AG04450 (cell line): Measurements from ENCODE around the gene MAML3. TPM values are rescaled to one million over a fixed set of nuclear protein-coding genes. Genes with fewer than 3 reads are reported as not detected.

Experiments used
- CTCF ChIA-PET: fragments of 300-600, 350-600 bp; formaldehyde crosslinking; extraction: SDS; loops from one replicate; lab custom pipeline; 2022; ENCODE audit warnings: antibody characterized with exemption, inconsistent platforms; lab: Charles Lee
- POLR2A ChIA-PET: fragments of 350-600 bp; formaldehyde crosslinking; extraction: SDS; loops from one replicate; lab custom pipeline; 2021; ENCODE audit warnings: antibody characterized with exemption, inconsistent platforms; lab: Yijun Ruan, JAX
- DNase-seq: peaks from one replicate; pipeline ENCODE4 v3.0.0-alpha.2; 2011; ENCODE audit warnings: low read depth, low spot score
- H3K27ac ChIP-seq: one replicate; pipeline ENCODE4 v1.5.1; 2012; ENCODE audit warnings: low read depth, low read length, control low read depth
- H3K27me3 ChIP-seq: one replicate; pipeline ENCODE4 v1.6.0; 2012; ENCODE audit warnings: low read length; ENCODE audit not compliant: control insufficient read depth, insufficient read depth
- H3K4me3 ChIP-seq: 2 replicates; pipeline ENCODE4 v1.5.1; 2011; ENCODE audit warnings: mild to moderate bottlenecking, low read depth, low read length, control low read depth
- H3K9me3 ChIP-seq: 2 replicates; pipeline ENCODE4 v1.5.1; 2012; ENCODE audit warnings: low read length; ENCODE audit not compliant: control insufficient read depth, insufficient read depth
- polyA plus RNA-seq: library from polyadenylated mRNA; depleted of rRNA; stranded (reverse); fragments of >200 nt; gene quantifications from 2 replicates; pipeline ENCODE4 v1.2.3, GENCODE V29; 2011
- TF ChIP-seq, protein P1 (sequence below): IDR thresholded peaks from 2 replicates; pipeline ENCODE4 v1.5.1; 2011; ENCODE audit warnings: low read depth, low read length, control low read depth, inconsistent platforms

MAML3 gene
- polyA plus RNA-seq, 1 experiment, result 4.1 TPM

DNA sequence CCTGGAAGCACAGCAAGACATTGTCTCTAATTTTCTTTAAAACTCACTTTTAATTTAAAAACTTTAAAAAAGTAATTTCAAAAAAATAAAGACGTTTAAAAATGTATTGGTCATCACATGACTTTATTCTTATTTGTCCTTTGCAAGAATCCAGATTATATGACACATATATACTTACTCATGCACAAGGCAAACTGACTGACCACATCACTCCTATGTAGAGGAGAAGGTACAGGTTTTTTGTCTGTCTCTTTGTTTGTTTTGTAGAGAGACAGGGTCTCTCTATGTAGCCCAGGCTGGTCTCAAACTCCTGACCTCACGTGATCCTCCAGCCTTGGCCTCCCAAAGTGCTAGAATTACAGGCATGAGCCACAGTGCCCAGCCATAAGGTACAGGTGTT, 28.6 kb downstream of the MAML3 start:
- CTCF ChIA-PET, result interaction anchor here (1.3 kb wide), 1 partner anchor 205 kb away, joined by 3 read pairs; no protein-coding TSS in a partner anchor
- POLR2A ChIA-PET, result no interaction called here
- TF ChIP-seq, protein P1, sequence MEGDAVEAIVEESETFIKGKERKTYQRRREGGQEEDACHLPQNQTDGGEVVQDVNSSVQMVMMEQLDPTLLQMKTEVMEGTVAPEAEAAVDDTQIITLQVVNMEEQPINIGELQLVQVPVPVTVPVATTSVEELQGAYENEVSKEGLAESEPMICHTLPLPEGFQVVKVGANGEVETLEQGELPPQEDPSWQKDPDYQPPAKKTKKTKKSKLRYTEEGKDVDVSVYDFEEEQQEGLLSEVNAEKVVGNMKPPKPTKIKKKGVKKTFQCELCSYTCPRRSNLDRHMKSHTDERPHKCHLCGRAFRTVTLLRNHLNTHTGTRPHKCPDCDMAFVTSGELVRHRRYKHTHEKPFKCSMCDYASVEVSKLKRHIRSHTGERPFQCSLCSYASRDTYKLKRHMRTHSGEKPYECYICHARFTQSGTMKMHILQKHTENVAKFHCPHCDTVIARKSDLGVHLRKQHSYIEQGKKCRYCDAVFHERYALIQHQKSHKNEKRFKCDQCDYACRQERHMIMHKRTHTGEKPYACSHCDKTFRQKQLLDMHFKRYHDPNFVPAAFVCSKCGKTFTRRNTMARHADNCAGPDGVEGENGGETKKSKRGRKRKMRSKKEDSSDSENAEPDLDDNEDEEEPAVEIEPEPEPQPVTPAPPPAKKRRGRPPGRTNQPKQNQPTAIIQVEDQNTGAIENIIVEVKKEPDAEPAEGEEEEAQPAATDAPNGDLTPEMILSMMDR, result no peak

DNA sequence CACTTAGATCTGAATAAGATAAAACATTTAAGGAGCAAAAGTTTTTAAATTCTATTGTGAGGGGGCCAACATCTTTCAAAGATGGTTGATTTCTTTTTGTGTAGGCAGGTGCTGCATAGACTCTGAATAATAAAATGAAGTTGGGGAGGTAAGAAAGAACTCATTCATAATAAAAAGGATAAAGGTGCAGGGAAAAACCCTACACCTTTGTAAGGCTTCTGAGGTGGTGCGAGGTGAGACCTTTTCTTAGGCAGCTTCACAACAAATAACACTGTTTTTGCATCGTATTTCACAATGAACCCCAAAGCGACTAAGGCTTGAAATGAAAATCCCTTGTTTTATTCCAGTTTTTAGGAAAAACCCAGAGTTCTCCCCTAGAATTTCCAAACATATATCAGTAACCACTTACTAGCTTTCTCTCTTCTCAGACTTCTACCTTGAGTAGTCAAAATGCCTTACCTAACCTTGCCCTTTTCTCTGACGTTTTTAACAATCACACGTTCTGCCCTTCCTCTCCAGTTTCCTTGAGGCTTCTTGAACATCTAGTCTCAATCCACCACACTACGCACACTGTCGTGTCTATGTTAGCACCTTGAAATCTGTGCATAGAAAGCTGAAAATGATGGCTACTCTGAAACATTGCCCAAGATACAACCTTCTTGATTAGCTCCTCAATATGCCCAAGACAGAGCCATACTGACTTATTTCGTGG, 30.2 kb downstream of the MAML3 start:
- Histone ChIP-seq H3K27ac (no peak overlapping the region), H3K9me3 (no peaks in the 10 kb centered on the region), H3K4me3 (no peak overlapping the region), H3K27me3 (no peaks in the 10 kb centered on the region)
- no peak for DNase-seq
- ChIA-PET POLR2A (no interaction called here), CTCF (interaction anchor here (1.3 kb wide), 2 partner anchors 206 to 521 kb away, joined by 3 to 4 read pairs; no protein-coding TSS in a partner anchor)
- TF ChIP-seq, protein P1, result no peak

More for the DNA sequence above, 28.6 kb downstream of the MAML3 start:
- H3K9me3 ChIP-seq, result no peaks in the 10 kb centered on the region
- DNase-seq, result no peak
- no peak overlapping the region for H3K27ac ChIP-seq
- H3K4me3 ChIP-seq, result no peak overlapping the region
- H3K27me3 ChIP-seq, result no peaks in the 10 kb centered on the region

DNA sequence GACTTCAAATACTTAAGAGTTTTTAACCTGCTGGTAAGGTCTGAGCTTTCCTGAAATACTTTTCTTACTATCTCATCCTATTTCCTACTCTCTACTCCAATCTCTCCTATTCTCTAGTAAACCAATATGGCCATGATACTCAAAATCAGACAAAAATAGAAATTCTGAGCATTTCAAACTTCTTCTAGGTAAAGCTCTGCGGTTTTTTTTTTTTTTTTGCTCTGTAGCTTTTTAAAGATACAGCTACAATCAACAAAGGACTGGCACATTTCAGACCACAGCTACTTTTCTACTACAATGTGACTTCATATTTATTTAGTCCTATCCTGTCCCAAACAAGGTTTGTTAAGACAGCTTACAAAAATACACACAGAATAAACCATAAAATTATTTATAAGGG, 31.1 kb downstream of the MAML3 start:
- no peak overlapping the region for H3K4me3 ChIP-seq
- ChIA-PET CTCF (interaction anchor here (0.7 to 1.3 kb wide), 2 partner anchors 131 to 520 kb away, joined by 4 read pairs; no protein-coding TSS in a partner anchor), POLR2A (interaction anchor here (0.6 kb wide), 1 partner anchor 15 kb away, joined by 3 read pairs; no protein-coding TSS in a partner anchor)
- DNase-seq, result no peak
- H3K9me3 ChIP-seq, result no peaks in the 10 kb centered on the region
- TF ChIP-seq, protein P1, result no peak
- no peaks in the 10 kb centered on the region for H3K27me3 ChIP-seq
- no peak overlapping the region for H3K27ac ChIP-seq

DNA sequence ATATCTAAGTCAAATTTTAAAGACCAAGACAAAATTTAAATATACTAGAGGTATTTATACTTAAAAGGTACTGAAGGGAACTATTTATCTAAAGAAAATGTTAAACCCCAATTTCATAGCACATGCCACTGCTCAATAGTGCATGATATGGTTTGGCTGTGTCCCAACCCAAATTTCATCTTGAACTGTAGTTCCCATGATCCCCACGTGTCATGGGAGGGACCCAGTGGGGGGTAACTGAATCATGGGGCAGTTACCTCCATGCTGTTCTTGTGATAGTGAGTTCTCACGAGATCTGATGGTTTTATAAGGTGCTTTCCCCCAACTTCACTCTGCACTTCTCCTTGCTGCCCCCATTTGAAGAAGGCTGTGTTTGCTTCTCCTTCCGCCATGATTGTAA, 32.3 kb downstream of the MAML3 start:
- ChIA-PET POLR2A (no interaction called here), CTCF (no interaction called here)
- H3K9me3 ChIP-seq, result no peaks in the 10 kb centered on the region
- no peak for DNase-seq
- H3K27me3 ChIP-seq, result no peaks in the 10 kb centered on the region
- TF ChIP-seq, protein P1, result no peak
- H3K4me3 ChIP-seq, result no peak overlapping the region
- no peak overlapping the region for H3K27ac ChIP-seq

DNA sequence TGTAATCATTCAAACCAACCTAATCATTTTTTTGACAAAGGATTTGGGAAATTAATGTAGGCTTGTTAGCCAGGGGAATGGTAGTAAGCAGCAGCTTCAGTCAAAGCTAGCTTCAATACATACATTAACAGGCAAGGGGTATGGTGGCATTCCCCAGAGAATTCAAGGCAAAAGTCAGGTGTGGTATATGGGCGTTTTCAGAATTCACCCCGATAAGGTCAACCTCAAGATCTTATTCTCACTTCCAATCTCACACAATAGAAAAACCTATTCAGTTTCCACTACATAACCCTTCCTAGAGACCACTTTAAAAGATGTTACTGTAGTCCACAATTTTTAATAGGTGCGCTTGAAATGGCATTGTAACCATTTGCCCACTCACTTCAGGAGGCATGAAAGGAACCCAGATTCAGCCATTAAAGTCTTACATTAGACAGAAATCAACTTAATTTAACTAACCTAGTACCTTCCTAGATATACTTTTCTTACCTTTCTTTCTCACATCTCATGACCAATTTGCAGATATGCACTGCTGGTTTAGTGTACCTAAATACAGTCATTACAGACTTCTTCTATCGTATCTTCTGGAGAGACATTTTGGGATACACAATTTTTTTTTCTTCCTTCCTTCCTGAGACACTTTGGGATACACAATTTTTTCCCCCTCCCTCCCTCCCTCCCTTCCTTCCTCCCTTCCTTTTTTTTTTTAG, 34.9 kb downstream of the MAML3 start:
- ChIA-PET POLR2A (no interaction called here), CTCF (no interaction called here)
- Histone ChIP-seq H3K27me3 (no peaks in the 10 kb centered on the region), H3K4me3 (no peak overlapping the region), H3K9me3 (no peaks in the 10 kb centered on the region), H3K27ac (no peak overlapping the region)
- no peak for DNase-seq
- TF ChIP-seq, protein P1, result no peak
